A549 (cell line): ENCODE data around the gene RAB3C.

Experiments
- BHLHE40 ChIP-seq: IDR thresholded peaks from 2 replicates; pipeline ENCODE4 v1.6.1; 2012; ENCODE audit warnings: low read depth, low read length, inconsistent platforms
- CTCF ChIP-seq: fragments of >200 bp; sonication (Bioruptor Twin); formaldehyde crosslinking; IDR thresholded peaks from 3 replicates; pipeline ENCODE4 v1.5.1; 2016
- EP300 ChIP-seq, 2 experiments: fragments of >200 bp; sonication (Bioruptor Twin); formaldehyde crosslinking; IDR thresholded peaks; 2 replicates in 1 of 2; 3 replicates in 1 of 2; pipeline ENCODE4 v1.6.1; 2016 to 2017
- FOSB ChIP-seq: fragments of 250-450 bp; sonication (Bioruptor Pico); IDR thresholded peaks from 2 replicates; pipeline ENCODE4 v1.5.0; 2020; ENCODE audit warnings: mild to moderate bottlenecking, moderate library complexity
- JUN ChIP-seq, 2 experiments: fragments of >200 bp; sonication (Bioruptor Twin); formaldehyde crosslinking; IDR thresholded peaks; 2 replicates in 1 of 2; 3 replicates in 1 of 2; pipeline ENCODE4 v1.6.1; 2016 to 2017
- MAX ChIP-seq: IDR thresholded peaks from 2 replicates; pipeline ENCODE4 v1.6.1; 2012
- NR3C1 ChIP-seq: fragments of >200 bp; sonication (Bioruptor Twin); formaldehyde crosslinking; IDR thresholded peaks from 3 replicates; pipeline ENCODE4 v1.6.1; 2017
- POLR2A ChIP-seq: IDR thresholded peaks from 2 replicates; pipeline ENCODE4 v1.6.1; 2012; ENCODE audit warnings: mild to moderate bottlenecking, low read length
- POLR2AphosphoS2 ChIP-seq: conservative IDR thresholded peaks from 2 replicates; pipeline ENCODE4 v1.6.1; 2012; ENCODE audit warnings: low read length, improper control_type of control experiment, inconsistent platforms
- RAD21 ChIP-seq, 2 experiments: fragments of >200 bp in 1 of 2; sonication (Bioruptor Twin) in 1 of 2; formaldehyde crosslinking in 1 of 2; IDR thresholded peaks in 1 of 2; conservative IDR thresholded peaks in 1 of 2; 2 replicates in 1 of 2; 3 replicates in 1 of 2; pipeline ENCODE4 v1.6.1; 2012 to 2018; ENCODE audit warnings: inconsistent platforms in 1 of 2
- RCOR1 ChIP-seq: fragments of 150-350 bp; IDR thresholded peaks from 2 replicates; pipeline ENCODE4 v1.6.1; 2014; ENCODE audit warnings: antibody characterized with exemption, low read length, low read depth
- USF2 ChIP-seq: fragments of 450-650 bp; IDR thresholded peaks from 2 replicates; pipeline ENCODE4 v1.6.1; 2014; ENCODE audit warnings: antibody characterized with exemption

- no peak for TF ChIP-seq EP300 (IDR thresholded peaks at IDR 0.05)
- no peak for TF ChIP-seq CTCF
- TF ChIP-seq BHLHE40 = no peak
- no peak for TF ChIP-seq RCOR1
- TF ChIP-seq POLR2A = no peak
- TF ChIP-seq POLR2AphosphoS2 = no peak
- TF ChIP-seq USF2 = no peak
- TF ChIP-seq NR3C1 = no peak
- no peak for TF ChIP-seq JUN (IDR thresholded peaks at IDR 0.05)
- no peak for TF ChIP-seq FOSB
- no peak for TF ChIP-seq MAX
- no peak for TF ChIP-seq RAD21 (conservative IDR thresholded peaks at IDR 0.05 in 1 of 2, IDR thresholded peaks at IDR 0.05 in 1 of 2)
Observed at GRCh38 chr5:58687595-58687994, 104.7 kb downstream of the RAB3C start.
